ENCODE measurements around the gene ASB15. TPM values are rescaled to one million over a fixed set of nuclear protein-coding genes. Genes with fewer than 3 reads are reported as not detected.

The ASB15 gene
- total and polyA plus RNA-seq, 2 donors from 2014 or later, result 1.8 TPM; not detected in 1

GRCh38 chr7:123662293-123662692 lies 60.7 kb downstream of the ASB15 start:
- intact Hi-C loops (cut with DNase I), result no loop called here
- no peaks in the 10 kb centered on the region for H3K9me3 ChIP-seq (ENCODE audit: control insufficient read depth in 2 of 3, insufficient read depth in 1 of 3, low read length in 3 of 3)
- H3K36me3 ChIP-seq (ENCODE audit: control insufficient read depth in 2 of 3, insufficient read depth in 3 of 3, low read length in 3 of 3), result no peaks in the 10 kb centered on the region
- H3K27ac ChIP-seq (ENCODE audit: low read depth in 2 of 2, low read length in 2 of 2), result no peak overlapping the region
- no peak overlapping the region for H3K4me3 ChIP-seq (ENCODE audit: low read length in 3 of 3)
- FAIRE-seq (no peak), DNase-seq (no peak)
- H3K9ac ChIP-seq (ENCODE audit: low read length in 3 of 3), result no peak overlapping the region
- TF ChIP-seq, protein P1, sequence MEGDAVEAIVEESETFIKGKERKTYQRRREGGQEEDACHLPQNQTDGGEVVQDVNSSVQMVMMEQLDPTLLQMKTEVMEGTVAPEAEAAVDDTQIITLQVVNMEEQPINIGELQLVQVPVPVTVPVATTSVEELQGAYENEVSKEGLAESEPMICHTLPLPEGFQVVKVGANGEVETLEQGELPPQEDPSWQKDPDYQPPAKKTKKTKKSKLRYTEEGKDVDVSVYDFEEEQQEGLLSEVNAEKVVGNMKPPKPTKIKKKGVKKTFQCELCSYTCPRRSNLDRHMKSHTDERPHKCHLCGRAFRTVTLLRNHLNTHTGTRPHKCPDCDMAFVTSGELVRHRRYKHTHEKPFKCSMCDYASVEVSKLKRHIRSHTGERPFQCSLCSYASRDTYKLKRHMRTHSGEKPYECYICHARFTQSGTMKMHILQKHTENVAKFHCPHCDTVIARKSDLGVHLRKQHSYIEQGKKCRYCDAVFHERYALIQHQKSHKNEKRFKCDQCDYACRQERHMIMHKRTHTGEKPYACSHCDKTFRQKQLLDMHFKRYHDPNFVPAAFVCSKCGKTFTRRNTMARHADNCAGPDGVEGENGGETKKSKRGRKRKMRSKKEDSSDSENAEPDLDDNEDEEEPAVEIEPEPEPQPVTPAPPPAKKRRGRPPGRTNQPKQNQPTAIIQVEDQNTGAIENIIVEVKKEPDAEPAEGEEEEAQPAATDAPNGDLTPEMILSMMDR (IDR thresholded peaks at IDR 0.05; ENCODE audit: borderline replicate concordance, extremely low read depth, insufficient read depth), result no peak
- no peaks in the 10 kb centered on the region for H3K4me1 ChIP-seq (ENCODE audit: control insufficient read depth in 2 of 3, insufficient read depth in 2 of 3, low read depth in 1 of 3, low read length in 3 of 3)
- H3K27me3 ChIP-seq (ENCODE audit: control insufficient read depth, insufficient read depth, low read length), result no peaks in the 10 kb centered on the region

- DNase-seq (no peak), FAIRE-seq (no peak)
- Histone ChIP-seq H3K27ac (ENCODE audit: low read depth in 2 of 2, low read length in 2 of 2) (no peak overlapping the region), H3K4me3 (ENCODE audit: low read length in 3 of 3) (no peak overlapping the region), H3K9ac (ENCODE audit: low read length in 3 of 3) (no peak overlapping the region), H3K27me3 (ENCODE audit: control insufficient read depth, insufficient read depth, low read length) (no peaks in the 10 kb centered on the region), H3K36me3 (ENCODE audit: control insufficient read depth in 2 of 3, insufficient read depth in 3 of 3, low read length in 3 of 3) (no peaks in the 10 kb centered on the region), H3K4me1 (ENCODE audit: control insufficient read depth in 2 of 3, insufficient read depth in 2 of 3, low read depth in 1 of 3, low read length in 3 of 3) (no peaks in the 10 kb centered on the region), H3K9me3 (ENCODE audit: control insufficient read depth in 2 of 3, insufficient read depth in 1 of 3, low read length in 3 of 3) (no peaks in the 10 kb centered on the region)
- intact Hi-C loops (cut with DNase I), result no loop called here
- TF ChIP-seq, protein P1 (IDR thresholded peaks at IDR 0.05; ENCODE audit: borderline replicate concordance, extremely low read depth, insufficient read depth), result no peak
Observed at GRCh38 chr7:123662755-123663154, 61.1 kb downstream of the ASB15 start.

- no peaks in the 10 kb centered on the region for H3K36me3 ChIP-seq (ENCODE audit: control insufficient read depth in 2 of 3, insufficient read depth in 3 of 3, low read length in 3 of 3)
- FAIRE-seq (no peak), DNase-seq (no peak)
- no peaks in the 10 kb centered on the region for H3K27me3 ChIP-seq (ENCODE audit: control insufficient read depth, insufficient read depth, low read length)
- no peak overlapping the region for H3K27ac ChIP-seq (ENCODE audit: low read depth in 2 of 2, low read length in 2 of 2)
- H3K4me1 ChIP-seq (ENCODE audit: control insufficient read depth in 2 of 3, insufficient read depth in 2 of 3, low read depth in 1 of 3, low read length in 3 of 3), result no peaks in the 10 kb centered on the region
- no peaks in the 10 kb centered on the region for H3K9me3 ChIP-seq (ENCODE audit: control insufficient read depth in 2 of 3, insufficient read depth in 1 of 3, low read length in 3 of 3)
- H3K9ac ChIP-seq (ENCODE audit: low read length in 3 of 3), result no peak overlapping the region
- H3K4me3 ChIP-seq (ENCODE audit: low read length in 3 of 3), result no peak overlapping the region
- TF ChIP-seq, protein P1 (IDR thresholded peaks at IDR 0.05; ENCODE audit: borderline replicate concordance, extremely low read depth, insufficient read depth), result no peak
- intact Hi-C loops (cut with DNase I), result no loop called here
Observed at GRCh38 chr7:123663200-123663599, 61.6 kb downstream of the ASB15 start.

GRCh38 chr7:123665157-123665556 lies 63.5 kb downstream of the ASB15 start:
- TF ChIP-seq, protein P1 (IDR thresholded peaks at IDR 0.05; ENCODE audit: borderline replicate concordance, extremely low read depth, insufficient read depth), result no peak
- no peak overlapping the region for H3K27ac ChIP-seq (ENCODE audit: low read depth in 2 of 2, low read length in 2 of 2)
- no peaks in the 10 kb centered on the region for H3K27me3 ChIP-seq (ENCODE audit: control insufficient read depth, insufficient read depth, low read length)
- H3K9me3 ChIP-seq (ENCODE audit: control insufficient read depth in 2 of 3, insufficient read depth in 1 of 3, low read length in 3 of 3), result no peaks in the 10 kb centered on the region
- no peaks in the 10 kb centered on the region for H3K36me3 ChIP-seq (ENCODE audit: control insufficient read depth in 2 of 3, insufficient read depth in 3 of 3, low read length in 3 of 3)
- FAIRE-seq (no peak), DNase-seq (no peak)
- H3K4me3 ChIP-seq (ENCODE audit: low read length in 3 of 3), result no peak overlapping the region
- intact Hi-C loops (cut with DNase I), result no loop called here
- no peaks in the 10 kb centered on the region for H3K4me1 ChIP-seq (ENCODE audit: control insufficient read depth in 2 of 3, insufficient read depth in 2 of 3, low read depth in 1 of 3, low read length in 3 of 3)
- H3K9ac ChIP-seq (ENCODE audit: low read length in 3 of 3), result no peak overlapping the region

Measured in kidney (tissue), 14 donors.